HepG2 (cell line): ENCODE measurements around the gene DSG2. TPM values are rescaled to one million over a fixed set of nuclear protein-coding genes. Genes with fewer than 3 reads are reported as not detected.

Experiments used
- AHDC1 ChIP-seq: sonication (generic); formaldehyde crosslinking; IDR thresholded peaks from 2 replicates; pipeline ENCODE4 v1.5.1; 2020; ENCODE audit warnings: mild to moderate bottlenecking, missing genetic modification reagents, borderline replicate concordance
- ARNTL ChIP-seq: sonication (generic); formaldehyde crosslinking; IDR thresholded peaks from 2 replicates; pipeline ENCODE4 v1.4.0; 2020; ENCODE audit warnings: mild to moderate bottlenecking, missing genetic modification reagents
- CEBPB ChIP-seq: IDR thresholded peaks from 2 replicates; pipeline ENCODE4 v1.6.1; 2011; ENCODE audit warnings: low read depth, low read length, improper control_type of control experiment, borderline replicate concordance
- FOSL2 ChIP-seq: sonication (generic); formaldehyde crosslinking; IDR thresholded peaks from 2 replicates; pipeline ENCODE4 v1.4.0; 2020; ENCODE audit warnings: missing genetic modification reagents
- FOXO1 ChIP-seq: sonication (generic); formaldehyde crosslinking; IDR thresholded peaks from 2 replicates; pipeline ENCODE4 v1.4.0; 2020; ENCODE audit warnings: missing genetic modification reagents
- HINFP ChIP-seq: sonication (generic); formaldehyde crosslinking; IDR thresholded peaks from 2 replicates; pipeline ENCODE4 v1.4.0; 2020; ENCODE audit warnings: low read depth, mild to moderate bottlenecking, missing genetic modification reagents
- HMGXB3 ChIP-seq: sonication (generic); formaldehyde crosslinking; IDR thresholded peaks from 2 replicates; pipeline ENCODE4 v1.4.0; 2020; ENCODE audit warnings: missing genetic modification reagents, borderline replicate concordance
- KAT7 ChIP-seq: IDR thresholded peaks from 2 replicates; pipeline ENCODE4 v1.6.1; 2018; ENCODE audit warnings: borderline replicate concordance, missing compliant biosample characterization
- MAFF ChIP-seq: IDR thresholded peaks from 2 replicates; pipeline ENCODE4 v1.6.1; 2011; ENCODE audit warnings: low read depth, low read length, improper control_type of control experiment
- NAIF1 ChIP-seq: sonication (generic); formaldehyde crosslinking; IDR thresholded peaks from 2 replicates; pipeline ENCODE4 v1.5.0; 2020; ENCODE audit warnings: mild to moderate bottlenecking, missing genetic modification reagents, borderline replicate concordance
- NR2F1 ChIP-seq, 2 experiments: fragments of 450-650 bp in 1 of 2; formaldehyde crosslinking in 1 of 2; IDR thresholded peaks; 2 replicates each; pipeline versions ENCODE4 v1.5.0 to v1.6.1; 2016 to 2020; ENCODE audit warnings: mild to moderate bottlenecking in 1 of 2, missing compliant biosample characterization in 1 of 2, missing genetic modification reagents in 1 of 2, moderate library complexity in 1 of 2
- ZBTB14 ChIP-seq: sonication (generic); formaldehyde crosslinking; IDR thresholded peaks from 2 replicates; pipeline ENCODE4 v1.4.0; 2020; ENCODE audit warnings: missing genetic modification reagents
- ZBTB25 ChIP-seq: IDR thresholded peaks from 2 replicates; pipeline ENCODE4 v1.6.1; 2018; ENCODE audit warnings: missing genetic modification reagents
- ZNF660 ChIP-seq: sonication (generic); formaldehyde crosslinking; IDR thresholded peaks from 2 replicates; pipeline ENCODE4 v1.5.1; 2020; ENCODE audit warnings: mild to moderate bottlenecking, low read depth, missing genetic modification reagents, borderline replicate concordance
- ZSCAN29 ChIP-seq: sonication (generic); formaldehyde crosslinking; conservative IDR thresholded peaks from 2 replicates; pipeline ENCODE4 v1.4.0; 2020; ENCODE audit warnings: mild to moderate bottlenecking, missing genetic modification reagents
- ZZZ3 ChIP-seq: sonication (generic); formaldehyde crosslinking; IDR thresholded peaks from 2 replicates; pipeline ENCODE4 v1.4.0; 2020; ENCODE audit warnings: missing genetic modification reagents, mild to moderate bottlenecking, borderline replicate concordance
- polyA plus RNA-seq, 8 experiments: library from polyadenylated mRNA; depleted of rRNA in 3 of 8; stranded (reverse) in 7 of 8; unstranded in 1 of 8; fragments of >200 nt; fragmentation: Illumina TruSeq in 4 of 8; extraction: Trizol in 4 of 8; gene quantifications; 2 replicates each; pipeline versions ENCODE4 v1.2.1 to v1.2.3, GENCODE V29; 2011 to 2016; ENCODE audit warnings: low read depth in 4 of 8, missing spikeins in 1 of 8, mixed read lengths in 1 of 8; ENCODE audit not compliant: insufficient read depth in 1 of 8
- total RNA-seq, 5 experiments: library from RNA; depleted of rRNA; stranded (reverse); fragments of >200 nt; fragmentation: Illumina TruSeq; extraction: Trizol; gene quantifications; 2 replicates each; pipeline ENCODE4 v1.2.3, GENCODE V29; 2016; ENCODE audit warnings: low read depth in 1 of 5

DSG2 gene
- total and polyA plus RNA-seq, 2 of the 13 experiments (the other 11 are each of a cell fraction or from before 2014, with no cell fraction given) = 23.3 to 66.7 TPM

GRCh38 chr18:31558567-31558966 is 60.6 kb downstream of the DSG2 start (continued):
- TF ChIP-seq HINFP (CRISPR knock-in tag) (no peak), MAFF (no peak), ARNTL (CRISPR knock-in tag) (peak; percentile 48; the same call in 1 of the 2 replicates), NAIF1 (CRISPR knock-in tag) (no peak), NR2F1 (CRISPR knock-in tag; IDR thresholded peaks at IDR 0.05) (no peak), AHDC1 (CRISPR knock-in tag) (peak; percentile 72; the same call in 1 of the 2 replicates), ZBTB25 (CRISPR knock-in tag) (no peak), ZBTB14 (no peak), CEBPB (peak; percentile 84), FOXO1 (CRISPR knock-in tag) (peak; percentile 84), ZZZ3 (no peak), ZSCAN29 (CRISPR knock-in tag) (no peak), HMGXB3 (CRISPR knock-in tag) (no peak), KAT7 (no peak), ZNF660 (CRISPR knock-in tag) (no peak), FOSL2 (peak; percentile 45)
